CD4-positive, alpha-beta T cell treated with Interleukin-1 beta for 1 hour (primary cell): ENCODE data around the gene TACSTD2.
"Not testable (repeated sequence)": the region's sequence is repeated elsewhere in the genome, so short reads cannot be mapped to it uniquely, and the experiment has no call there.

Experiments used
- DNase-seq, 2 donors: peaks; one replicate each; pipeline ENCODE4 v3.0.0-alpha.2; 2020 to 2022

The TACSTD2 gene

GRCh38 chr1:58586271-58586670 lies 9.2 kb upstream of the TACSTD2 start:
- DNase-seq: no peak

GRCh38 chr1:58585581-58586151 lies 8.6 kb upstream of the TACSTD2 start:
- no peak for DNase-seq

- DNase-seq: no peak
These were observed 8.1 kb upstream of the TACSTD2 start for GRCh38 chr1:58585166-58585565.

GRCh38 chr1:58584082-58584895 lies 7.2 kb upstream of the TACSTD2 start:
- DNase-seq: no peak

- no peak for DNase-seq
These were observed 6.4 kb upstream of the TACSTD2 start for GRCh38 chr1:58583496-58583895.

GRCh38 chr1:58582143-58582542 lies 5.1 kb upstream of the TACSTD2 start:
- DNase-seq: not testable (repeated sequence)

- DNase-seq: no peak
These were observed 4.6 kb upstream of the TACSTD2 start for GRCh38 chr1:58581641-58582040.

GRCh38 chr1:58580186-58580585 lies 3.1 kb upstream of the TACSTD2 start:
- DNase-seq: no peak

- no peak for DNase-seq
These were observed 590 bp upstream of the TACSTD2 start for GRCh38 chr1:58577654-58578030.

GRCh38 chr1:58576325-58576726 lies 726 bp downstream of the TACSTD2 start:
- DNase-seq: no peak

GRCh38 chr1:58575551-58576324 lies 1.3 kb downstream of the TACSTD2 start:
- DNase-seq: no peak

GRCh38 chr1:58574816-58575215 lies 2.2 kb downstream of the TACSTD2 start:
- DNase-seq: no peak

GRCh38 chr1:58573705-58574591 lies 3.1 kb downstream of the TACSTD2 start:
- DNase-seq: peak; percentile 7 to 46

GRCh38 chr1:58573138-58573537 lies 3.9 kb downstream of the TACSTD2 start:
- no peak for DNase-seq

- DNase-seq: no peak
These were observed 4.4 kb downstream of the TACSTD2 start for GRCh38 chr1:58572690-58573089.

- no peak for DNase-seq
These were observed 5.4 kb downstream of the TACSTD2 start for GRCh38 chr1:58571616-58572015.

- no peak for DNase-seq
These were observed 6.2 kb downstream of the TACSTD2 start for GRCh38 chr1:58570817-58571216.

GRCh38 chr1:58570094-58570493 lies 7.0 kb downstream of the TACSTD2 start:
- DNase-seq: no peak

GRCh38 chr1:58568911-58569310 lies 8.1 kb downstream of the TACSTD2 start:
- DNase-seq: no peak

- DNase-seq: no peak
These were observed 8.7 kb downstream of the TACSTD2 start for GRCh38 chr1:58568271-58568860.

- DNase-seq: no peak
These were observed 10.7 kb downstream of the TACSTD2 start for GRCh38 chr1:58566339-58566738.

- not testable (repeated sequence) for DNase-seq
These were observed 13.3 kb downstream of the TACSTD2 start for GRCh38 chr1:58563715-58564114.
